H9 (cell line): Measurements from ENCODE around the gene ZNF385D. TPM values are rescaled to one million over a fixed set of nuclear protein-coding genes. Genes with fewer than 3 reads are reported as not detected.

ENCODE experiments used
- DNase-seq: peaks from one replicate; pipeline ENCODE4 v3.0.0-alpha.2; 2017
- H2AFZ ChIP-seq: one replicate; pipeline ENCODE4 v1.6.1; 2013; ENCODE audit warnings: mild to moderate bottlenecking, low read length, control low read depth, moderate library complexity
- H2AK5ac ChIP-seq: 2 replicates; pipeline ENCODE4 v1.6.1; 2013; ENCODE audit warnings: low read length, control low read depth, mixed read lengths; ENCODE audit not compliant: insufficient read length
- H2BK120ac ChIP-seq: one replicate; pipeline ENCODE4 v1.6.1; 2013; ENCODE audit warnings: low read depth, mild to moderate bottlenecking, low read length, control low read depth, inconsistent platforms; ENCODE audit not compliant: poor library complexity, severe bottlenecking
- H2BK12ac ChIP-seq: 2 replicates; pipeline ENCODE4 v1.6.1; 2013; ENCODE audit warnings: low read length, control low read depth, mixed read lengths, low read depth; ENCODE audit not compliant: insufficient read length
- H2BK15ac ChIP-seq: 2 replicates; pipeline ENCODE4 v1.6.1; 2013; ENCODE audit warnings: low read depth, low read length, control low read depth
- H2BK20ac ChIP-seq: one replicate; pipeline ENCODE4 v1.6.1; 2013; ENCODE audit warnings: low read depth, mild to moderate bottlenecking, low read length, control low read depth, inconsistent platforms; ENCODE audit not compliant: poor library complexity, severe bottlenecking
- H2BK5ac ChIP-seq: 2 replicates; pipeline ENCODE4 v1.6.1; 2013; ENCODE audit warnings: low read length, control low read depth, mixed read lengths; ENCODE audit not compliant: insufficient read length
- H3K14ac ChIP-seq: 2 replicates; pipeline ENCODE4 v1.6.1; 2013; ENCODE audit warnings: low read length, control low read depth; ENCODE audit not compliant: insufficient read depth
- H3K18ac ChIP-seq: 2 replicates; pipeline ENCODE4 v1.6.1; 2013; ENCODE audit warnings: low read depth, mild to moderate bottlenecking, mixed read lengths, low read length, control low read depth; ENCODE audit not compliant: insufficient read length
- H3K23ac ChIP-seq: 2 replicates; pipeline ENCODE4 v1.6.1; 2013; ENCODE audit warnings: low read length, control low read depth, mixed read lengths, low read depth; ENCODE audit not compliant: insufficient read length
- H3K23me2 ChIP-seq: 2 replicates; pipeline ENCODE4 v1.6.1; 2013; ENCODE audit warnings: low read depth, mild to moderate bottlenecking, mixed read lengths, low read length, control low read depth; ENCODE audit not compliant: insufficient read length, poor library complexity, severe bottlenecking
- H3K27ac ChIP-seq: 2 replicates; pipeline ENCODE4 v1.5.1; 2013; ENCODE audit warnings: low read length, control low read depth, mixed read lengths, low read depth; ENCODE audit not compliant: insufficient read length
- H3K27me3 ChIP-seq: 2 replicates; pipeline ENCODE4 v1.6.1; 2013; ENCODE audit warnings: low read length, control low read depth, inconsistent platforms; ENCODE audit not compliant: insufficient read depth
- H3K4ac ChIP-seq: 2 replicates; pipeline ENCODE4 v1.6.1; 2013; ENCODE audit warnings: low read depth, mild to moderate bottlenecking, control low read depth, inconsistent platforms, low read length, moderate library complexity
- H3K4me1 ChIP-seq: 2 replicates; pipeline ENCODE4 v1.6.1; 2013; ENCODE audit warnings: low read length, control low read depth, inconsistent platforms; ENCODE audit not compliant: insufficient read depth
- H3K4me2 ChIP-seq: 2 replicates; pipeline ENCODE4 v1.6.1; 2013; ENCODE audit warnings: low read length, control low read depth, mixed read lengths; ENCODE audit not compliant: insufficient read length, insufficient read depth
- H3K56ac ChIP-seq: 2 replicates; pipeline ENCODE4 v1.6.1; 2013; ENCODE audit warnings: low read depth, mild to moderate bottlenecking, mixed read lengths, low read length, control low read depth; ENCODE audit not compliant: insufficient read length
- H3K79me1 ChIP-seq: 2 replicates; pipeline ENCODE4 v1.6.1; 2013; ENCODE audit warnings: low read depth, mild to moderate bottlenecking, moderate library complexity, low read length, control low read depth, inconsistent platforms; ENCODE audit not compliant: insufficient read depth, poor library complexity, severe bottlenecking
- H3K79me2 ChIP-seq: 2 replicates; pipeline ENCODE4 v1.6.1; 2013; ENCODE audit warnings: low read length, control low read depth, inconsistent platforms; ENCODE audit not compliant: insufficient read depth
- H3K9ac ChIP-seq: 2 replicates; pipeline ENCODE4 v1.6.1; 2013; ENCODE audit warnings: low read length, control low read depth, mixed read lengths; ENCODE audit not compliant: insufficient read length; ENCODE audit errors: extremely low read depth
- H3K9me3 ChIP-seq: one replicate; pipeline ENCODE4 v1.6.1; 2013; ENCODE audit warnings: low read depth, low read length, inconsistent platforms; ENCODE audit not compliant: control insufficient read depth
- H3T11ph ChIP-seq: one replicate; pipeline ENCODE4 v1.6.1; 2013; ENCODE audit warnings: mild to moderate bottlenecking, low read length, control low read depth, inconsistent platforms
- H4K20me1 ChIP-seq: one replicate; pipeline ENCODE4 v1.6.1; 2013; ENCODE audit not compliant: control insufficient read depth, insufficient read length, insufficient read depth
- H4K5ac ChIP-seq: 2 replicates; pipeline ENCODE4 v1.6.1; 2013; ENCODE audit warnings: low read depth, mild to moderate bottlenecking, mixed read lengths, low read length, control low read depth; ENCODE audit not compliant: insufficient read length
- H4K8ac ChIP-seq: replicated peaks from 2 replicates; pipeline ENCODE4 v1.6.1; 2013; ENCODE audit warnings: low read length, control low read depth, mixed read lengths, low read depth; ENCODE audit not compliant: insufficient read length
- H4K91ac ChIP-seq: 2 replicates; pipeline ENCODE4 v1.6.1; 2013; ENCODE audit warnings: low read depth, mild to moderate bottlenecking, moderate library complexity, mixed read lengths, low read length, control low read depth; ENCODE audit not compliant: insufficient read length
- H3K27ac Mint-ChIP-seq, 3 experiments: 2 replicates in 2 of 3; 3 replicates in 1 of 3; pipeline ENCODE4 v1.8.0; 2020 to 2021; ENCODE audit warnings: mixed read lengths in 3 of 3, mild to moderate bottlenecking in 1 of 3, moderate library complexity in 1 of 3
- H3K27me3 Mint-ChIP-seq: 2 replicates; pipeline ENCODE4 v1.8.0; 2021; ENCODE audit warnings: low read depth, mild to moderate bottlenecking, moderate library complexity, mixed read lengths
- H3K36me3 Mint-ChIP-seq, 3 experiments: 2 replicates in 2 of 3; 3 replicates in 1 of 3; pipeline ENCODE4 v1.8.0; 2020 to 2021; ENCODE audit warnings: low read depth in 3 of 3, mixed read lengths in 3 of 3; ENCODE audit not compliant: insufficient read depth in 1 of 3
- H3K4me1 Mint-ChIP-seq, 2 experiments: 2 replicates each; pipeline ENCODE4 v1.8.0; 2020; ENCODE audit warnings: mixed read lengths in 2 of 2
- H3K4me3 Mint-ChIP-seq, 2 experiments: 2 replicates in 1 of 2; 3 replicates in 1 of 2; pipeline ENCODE4 v1.8.0; 2020 to 2021; ENCODE audit warnings: mild to moderate bottlenecking in 2 of 2, mixed read lengths in 2 of 2, moderate library complexity in 1 of 2
- H3K9me3 Mint-ChIP-seq, 2 experiments: 2 replicates in 1 of 2; 3 replicates in 1 of 2; pipeline ENCODE4 v1.8.0; 2020; ENCODE audit warnings: mild to moderate bottlenecking in 2 of 2, mixed read lengths in 2 of 2, moderate library complexity in 1 of 2
- WGBS: extraction: QIAGEN DNeasy Blood & Tissue Kit; methylation state at CpG from one replicate; pipeline ENCODE4 v1.1.7; 2013; ENCODE audit warnings: missing lambda C conversion rate, low lambda C conversion rate, mixed read lengths; ENCODE audit not compliant: insufficient read length; ENCODE audit errors: extremely low coverage; 5-methylcytosine and 5-hydroxymethylcytosine counted together
- total RNA-seq: library from RNA; stranded (reverse); gene quantifications from 2 replicates; pipeline ENCODE4 v1.2.1, GENCODE V29; 2021
- TF ChIP-seq, protein P1 (sequence below): fragments of 200-600 bp; sonication (generic); conservative IDR thresholded peaks from 3 replicates; pipeline ENCODE4 v1.8.0; 2021; ENCODE audit warnings: antibody characterized with exemption, mild to moderate bottlenecking

The ZNF385D gene
- total RNA-seq, 1 experiment from 2014 or later: 1.5 TPM

DNA sequence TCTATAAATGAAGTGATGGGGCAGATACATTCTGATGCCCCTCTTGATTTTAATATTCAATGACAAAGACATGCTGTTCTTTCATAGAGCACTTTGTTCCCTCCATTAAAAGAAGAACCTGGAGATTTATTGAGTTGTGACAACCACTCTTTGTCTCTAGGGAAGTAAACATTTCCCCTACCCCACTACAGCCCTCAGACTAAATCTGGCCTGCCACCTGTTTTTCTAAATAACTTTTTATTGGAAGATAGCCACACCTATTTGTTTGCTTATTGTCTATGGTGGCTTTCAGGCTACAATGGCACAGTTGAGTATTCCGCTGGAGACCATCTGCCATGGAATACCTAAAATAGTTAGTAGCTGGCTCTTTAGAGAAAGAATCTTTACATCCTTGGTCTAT lies 41.2 kb upstream of the ZNF385D start:
- Histone ChIP-seq H2BK5ac (no peak overlapping the region), H2BK20ac (no peak overlapping the region), H3K23me2 (no peaks in the 10 kb centered on the region), H3K4me2 (no peak overlapping the region), H2AK5ac (no peak overlapping the region), H2BK120ac (no peak overlapping the region), H3K27me3 (no peaks in the 10 kb centered on the region), H3K9me3 (no peaks in the 10 kb centered on the region), H3K79me2 (no peaks in the 10 kb centered on the region), H3K27ac (no peak overlapping the region), H3K4me1 (no peaks in the 10 kb centered on the region), H3K23ac (no peak overlapping the region), H3K18ac (no peak overlapping the region), H3K4ac (no peak overlapping the region), H3K9ac (no peak overlapping the region), H4K91ac (no peak overlapping the region), H3K79me1 (no peaks in the 10 kb centered on the region), H4K8ac (no peak overlapping the region), H2AFZ (no peak overlapping the region), H4K20me1 (no peaks in the 10 kb centered on the region), H2BK15ac (no peak overlapping the region), H3T11ph (no peak overlapping the region), H2BK12ac (no peak overlapping the region), H3K14ac (no peak overlapping the region), H3K56ac (no peak overlapping the region), H4K5ac (no peak overlapping the region)
- Mint-ChIP-seq H3K9me3 (no peaks in the 10 kb centered on the region), H3K27me3 (no peaks in the 10 kb centered on the region), H3K36me3 (no peaks in the 10 kb centered on the region), H3K27ac (no peak overlapping the region), H3K4me3 (no peak overlapping the region), H3K4me1 (peaks cover 8 to 20% of the 10 kb centered on the region in 2 experiments)
- DNase-seq: no peak
- no CpG with 5 or more reads among the region's 1 CpG for WGBS
- TF ChIP-seq, protein P1, sequence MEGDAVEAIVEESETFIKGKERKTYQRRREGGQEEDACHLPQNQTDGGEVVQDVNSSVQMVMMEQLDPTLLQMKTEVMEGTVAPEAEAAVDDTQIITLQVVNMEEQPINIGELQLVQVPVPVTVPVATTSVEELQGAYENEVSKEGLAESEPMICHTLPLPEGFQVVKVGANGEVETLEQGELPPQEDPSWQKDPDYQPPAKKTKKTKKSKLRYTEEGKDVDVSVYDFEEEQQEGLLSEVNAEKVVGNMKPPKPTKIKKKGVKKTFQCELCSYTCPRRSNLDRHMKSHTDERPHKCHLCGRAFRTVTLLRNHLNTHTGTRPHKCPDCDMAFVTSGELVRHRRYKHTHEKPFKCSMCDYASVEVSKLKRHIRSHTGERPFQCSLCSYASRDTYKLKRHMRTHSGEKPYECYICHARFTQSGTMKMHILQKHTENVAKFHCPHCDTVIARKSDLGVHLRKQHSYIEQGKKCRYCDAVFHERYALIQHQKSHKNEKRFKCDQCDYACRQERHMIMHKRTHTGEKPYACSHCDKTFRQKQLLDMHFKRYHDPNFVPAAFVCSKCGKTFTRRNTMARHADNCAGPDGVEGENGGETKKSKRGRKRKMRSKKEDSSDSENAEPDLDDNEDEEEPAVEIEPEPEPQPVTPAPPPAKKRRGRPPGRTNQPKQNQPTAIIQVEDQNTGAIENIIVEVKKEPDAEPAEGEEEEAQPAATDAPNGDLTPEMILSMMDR: no peak
